Daoy (cell line): ENCODE results near the gene FAS. TPM values are rescaled to one million over a fixed set of nuclear protein-coding genes. Genes with fewer than 3 reads are reported as not detected.
"Not testable (repeated sequence)": the region's sequence is repeated elsewhere in the genome, so short reads cannot be mapped to it uniquely, and the experiment has no call there.

Experiments
- DNase-seq: peaks from one replicate; pipeline ENCODE4 v3.0.0-alpha.2; 2015; ENCODE audit warnings: low read depth
- total RNA-seq: library from RNA; depleted of rRNA; stranded (reverse); fragments of >200 nt; shearing (Covaris generic); gene quantifications from 2 replicates; pipeline ENCODE4 v1.2.3, GENCODE V29; 2014

FAS gene
- total RNA-seq, 1 experiment from 2014 or later = 5.2 TPM

DNA sequence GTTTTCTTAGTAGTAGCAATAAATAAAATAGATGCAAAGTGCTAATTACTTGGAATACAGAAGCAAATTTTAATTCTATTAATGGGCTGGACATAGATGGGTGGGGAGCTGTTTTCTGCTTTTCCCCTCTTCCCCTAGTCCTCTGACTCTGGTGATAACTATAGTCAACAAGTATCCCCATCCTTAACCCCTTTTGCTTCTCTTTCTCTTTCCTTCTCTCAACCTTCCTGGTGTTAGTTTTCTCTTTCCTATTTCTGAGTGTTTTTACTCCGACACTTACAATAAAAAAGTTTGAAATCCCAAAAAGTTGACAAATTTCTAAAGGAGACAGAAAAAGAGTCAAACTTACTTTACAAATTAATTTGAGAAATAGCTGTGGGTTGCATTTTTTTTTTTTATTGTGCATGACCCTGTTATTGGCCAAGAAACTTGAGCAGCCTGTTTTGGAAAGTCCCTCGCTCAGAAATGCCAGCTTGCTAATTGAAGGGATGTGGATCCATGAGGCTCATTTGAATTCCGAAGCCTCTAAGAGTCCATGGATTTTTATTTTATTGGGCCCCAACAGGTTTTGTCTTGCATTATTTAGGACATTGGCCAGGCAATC, 2.4 kb downstream of the FAS start:
- peak; percentile 38 for DNase-seq

DNA sequence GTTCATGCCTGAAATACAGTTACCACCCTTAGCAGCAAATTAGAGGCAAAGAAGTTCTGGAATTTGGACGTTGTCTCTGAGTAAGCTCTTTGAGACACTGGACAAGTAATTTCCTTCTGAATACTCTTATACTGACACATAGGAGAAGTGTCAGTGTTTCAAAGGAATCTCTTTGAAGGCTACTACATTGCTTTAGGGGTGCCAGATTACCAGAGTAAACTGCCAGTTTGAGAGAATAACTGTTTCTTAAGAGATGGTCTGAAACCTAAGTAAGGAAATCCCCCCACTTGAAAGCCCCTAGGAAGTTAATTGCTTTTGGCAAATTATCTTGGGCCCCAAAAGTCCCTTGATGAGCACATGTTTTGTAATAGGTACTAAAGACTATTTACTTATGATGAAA, 3.4 kb downstream of the FAS start:
- DNase-seq = peak; percentile 3

DNA sequence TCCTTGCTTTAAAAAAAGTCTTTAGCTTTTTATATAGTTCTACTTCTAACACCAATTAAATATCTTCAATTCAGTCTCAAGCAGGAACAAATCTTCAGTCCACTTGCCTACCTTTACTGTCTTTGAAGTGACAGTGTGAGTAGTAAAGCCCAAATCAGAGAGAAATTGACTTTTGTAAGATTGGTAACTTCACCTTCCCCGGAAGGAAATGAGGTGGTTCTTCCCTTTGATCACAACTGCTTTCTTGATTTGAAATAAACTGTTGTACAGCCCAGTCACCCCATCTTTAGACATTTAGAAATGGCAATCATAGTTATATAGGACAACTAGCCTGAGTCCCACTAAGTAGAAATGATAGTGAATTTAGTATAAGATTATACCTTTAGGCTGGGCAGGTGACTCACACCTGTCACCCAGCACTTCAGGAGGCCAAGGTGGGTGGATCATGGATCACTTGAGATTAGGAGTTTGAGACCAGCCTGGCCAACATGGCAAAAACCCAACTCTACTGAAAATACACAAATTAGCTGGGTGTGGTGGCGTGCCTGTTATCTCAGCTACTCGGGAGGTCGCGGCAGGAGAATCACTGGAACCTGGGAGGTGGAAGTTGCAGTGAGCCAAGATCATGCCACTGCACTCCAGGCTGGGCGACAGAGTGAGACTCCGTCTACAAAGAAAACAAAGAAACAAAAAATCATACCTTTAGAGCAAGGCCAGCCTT, 4.7 kb downstream of the FAS start:
- DNase-seq = no peak

DNA sequence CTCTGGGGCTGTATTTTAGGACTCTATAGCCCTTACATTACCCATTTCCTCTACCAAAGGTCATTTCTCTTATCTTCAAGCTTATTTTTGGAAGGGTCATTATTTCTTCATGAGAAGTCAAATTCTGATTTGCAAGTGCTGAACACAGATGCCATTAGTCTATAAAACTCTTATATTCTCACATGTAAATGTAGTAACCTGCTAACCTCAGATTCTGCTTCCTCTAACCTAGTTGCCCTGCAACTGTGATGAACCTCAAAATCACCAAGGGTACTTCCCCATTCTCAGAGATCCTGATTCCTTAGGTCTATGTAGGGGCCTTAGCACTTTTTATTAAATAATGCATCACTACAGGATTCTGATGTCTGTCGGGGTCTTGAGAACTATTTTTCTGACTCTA, 6.3 kb downstream of the FAS start:
- no peak for DNase-seq

DNA sequence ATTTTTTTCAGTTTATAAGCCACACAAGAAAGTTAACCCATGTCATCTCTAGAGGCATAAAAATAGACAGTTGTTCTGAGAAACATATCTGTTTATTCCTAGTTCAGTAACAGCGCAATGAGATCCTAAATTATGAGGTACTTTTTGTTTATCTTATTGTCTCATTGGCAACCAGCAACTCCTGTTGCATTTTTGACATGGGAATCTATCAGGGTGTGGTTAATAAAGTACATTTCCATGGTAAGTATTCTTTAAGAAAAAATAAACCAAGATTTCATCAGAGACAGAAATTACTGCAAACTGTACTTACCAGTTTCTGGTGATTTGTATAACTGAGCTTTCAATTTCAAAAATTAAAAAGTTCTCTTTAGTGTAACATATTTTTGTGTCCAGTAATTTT, 9.0 kb downstream of the FAS start:
- no peak for DNase-seq

DNA sequence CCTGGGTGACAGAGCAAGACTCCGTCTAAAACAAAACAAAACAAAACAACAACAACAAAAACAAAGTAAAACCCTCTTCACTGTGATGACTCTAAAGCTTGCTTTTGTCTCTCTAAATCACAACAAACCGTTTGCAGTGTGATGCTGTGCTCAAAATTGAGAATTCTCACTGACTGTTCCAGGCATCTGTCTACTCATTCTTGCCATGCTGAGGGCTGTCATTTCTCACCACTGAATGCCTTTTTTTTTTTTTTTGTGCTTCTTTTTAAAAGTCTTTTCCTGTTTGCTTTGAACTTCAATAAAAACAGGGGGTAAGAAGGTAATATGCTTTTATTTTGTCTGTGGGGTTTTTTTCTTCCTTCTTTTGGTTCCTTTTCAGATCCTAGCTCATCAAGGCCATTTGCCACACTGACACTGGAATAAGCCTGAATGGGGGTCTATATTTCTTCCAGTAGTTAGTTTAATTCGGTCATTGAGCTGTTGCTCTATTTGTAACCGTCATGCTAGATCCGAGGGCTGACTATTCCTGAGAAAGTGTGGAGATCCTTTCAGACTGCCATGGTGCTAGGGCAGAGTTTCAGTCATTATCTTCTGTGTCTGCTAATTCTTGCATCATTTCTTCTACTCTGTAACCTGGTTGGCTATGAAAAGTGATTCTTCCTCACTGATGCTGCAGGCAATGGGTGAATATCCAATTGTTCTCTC, 10.6 kb downstream of the FAS start:
- DNase-seq = no peak

DNA sequence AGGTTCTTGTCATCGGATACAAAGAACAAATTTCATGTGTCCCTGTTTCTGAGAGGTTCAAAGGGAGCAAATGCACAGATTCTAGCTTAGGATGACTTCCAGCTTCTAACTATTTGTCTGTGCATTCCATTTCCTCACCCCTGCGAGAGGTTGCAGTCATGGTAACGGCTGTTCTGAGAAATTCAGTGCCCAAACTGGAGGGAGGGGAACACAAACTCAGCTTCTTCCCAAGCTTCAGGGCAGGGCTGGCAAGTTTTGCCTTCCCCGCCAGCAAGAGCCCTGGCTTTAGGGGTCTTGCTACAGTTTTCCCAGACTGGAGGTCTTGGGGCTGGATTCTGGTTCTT, 11.1 kb downstream of the FAS start:
- no peak for DNase-seq

DNA sequence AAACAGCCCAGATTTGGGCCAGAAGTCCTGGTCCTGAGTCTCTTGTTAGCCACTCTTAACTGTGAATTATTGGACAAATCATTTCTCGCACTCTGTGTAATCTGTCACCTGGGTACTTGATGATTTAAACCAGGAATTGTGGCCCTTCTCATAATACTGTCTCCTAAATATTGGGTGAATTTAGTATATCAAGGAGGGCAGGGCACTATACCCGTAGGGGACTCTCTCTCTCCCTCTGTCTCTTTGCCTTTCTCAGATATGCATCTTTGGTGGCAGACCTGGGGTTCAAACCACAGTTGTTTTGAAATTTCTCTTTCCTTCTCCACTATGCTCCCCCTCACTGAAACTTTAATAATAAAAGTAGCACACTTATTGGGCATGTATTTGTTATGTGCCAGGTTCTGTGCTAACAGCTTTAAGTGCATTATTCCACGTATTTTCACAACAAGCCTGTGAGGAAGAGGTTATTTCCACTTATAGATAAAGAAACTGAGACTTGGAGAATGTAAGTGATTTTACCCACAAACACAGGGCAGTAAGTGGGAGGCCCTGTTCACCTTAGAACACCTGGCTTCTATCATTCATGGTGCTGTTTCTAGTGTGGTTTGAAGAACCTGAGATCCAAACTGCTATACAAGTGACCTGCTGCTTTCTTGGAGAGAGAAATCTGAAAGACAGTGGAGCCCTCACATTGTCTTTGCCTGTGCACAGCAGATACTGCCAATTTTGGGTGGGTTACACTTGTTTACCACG, 11.8 kb downstream of the FAS start:
- no peak for DNase-seq

DNA sequence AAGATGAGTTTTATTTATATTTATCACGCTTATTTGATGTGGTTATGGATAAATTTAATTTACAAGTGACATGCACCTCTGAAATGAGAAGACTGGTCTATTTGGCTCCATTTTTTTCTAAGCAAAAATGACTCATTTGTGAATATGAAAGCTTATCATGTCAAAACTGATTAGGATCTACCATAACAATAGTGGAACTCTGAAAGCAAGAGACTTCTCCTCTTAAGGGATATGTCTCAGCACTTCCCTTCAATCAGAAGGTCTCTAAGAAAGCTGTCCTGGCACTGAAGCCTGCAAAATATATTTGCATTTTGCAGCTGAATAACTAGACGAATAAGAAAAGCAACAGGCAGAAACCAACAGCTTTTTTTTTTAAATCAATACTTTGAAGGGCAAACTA, 12.7 kb downstream of the FAS start:
- DNase-seq = no peak

DNA sequence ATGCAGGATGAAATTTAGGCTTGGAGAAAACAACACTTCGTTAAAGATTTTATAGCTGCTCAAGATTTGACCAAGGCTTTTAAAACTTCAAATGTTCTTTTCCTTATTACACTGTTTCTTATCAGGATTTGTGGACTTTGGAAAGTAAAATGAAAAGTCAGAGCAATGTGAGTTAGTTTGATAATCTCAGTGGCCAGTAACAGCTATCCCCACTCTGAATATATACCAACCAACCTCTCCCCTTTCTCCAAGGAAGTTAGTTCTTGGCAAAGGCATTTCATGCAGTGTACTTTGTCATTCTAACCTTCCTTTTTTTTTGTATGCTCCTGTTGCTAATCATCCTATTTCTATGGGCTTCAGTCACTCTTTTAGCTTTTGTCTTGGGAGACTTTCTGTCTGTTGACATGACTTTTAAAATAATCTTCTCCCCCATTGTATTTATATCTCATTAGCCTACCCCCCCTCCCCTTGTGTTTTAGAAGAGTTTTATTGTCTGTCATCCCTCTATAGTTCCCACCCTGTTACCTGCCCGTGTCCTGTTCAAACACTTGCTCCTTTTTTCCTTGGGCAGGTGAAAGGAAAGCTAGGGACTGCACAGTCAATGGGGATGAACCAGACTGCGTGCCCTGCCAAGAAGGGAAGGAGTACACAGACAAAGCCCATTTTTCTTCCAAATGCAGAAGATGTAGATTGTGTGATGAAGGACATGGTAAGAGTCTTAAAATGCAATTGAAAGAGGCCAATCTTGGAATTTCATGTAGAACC, 16.7 kb downstream of the FAS start:
- no peak for DNase-seq

DNA sequence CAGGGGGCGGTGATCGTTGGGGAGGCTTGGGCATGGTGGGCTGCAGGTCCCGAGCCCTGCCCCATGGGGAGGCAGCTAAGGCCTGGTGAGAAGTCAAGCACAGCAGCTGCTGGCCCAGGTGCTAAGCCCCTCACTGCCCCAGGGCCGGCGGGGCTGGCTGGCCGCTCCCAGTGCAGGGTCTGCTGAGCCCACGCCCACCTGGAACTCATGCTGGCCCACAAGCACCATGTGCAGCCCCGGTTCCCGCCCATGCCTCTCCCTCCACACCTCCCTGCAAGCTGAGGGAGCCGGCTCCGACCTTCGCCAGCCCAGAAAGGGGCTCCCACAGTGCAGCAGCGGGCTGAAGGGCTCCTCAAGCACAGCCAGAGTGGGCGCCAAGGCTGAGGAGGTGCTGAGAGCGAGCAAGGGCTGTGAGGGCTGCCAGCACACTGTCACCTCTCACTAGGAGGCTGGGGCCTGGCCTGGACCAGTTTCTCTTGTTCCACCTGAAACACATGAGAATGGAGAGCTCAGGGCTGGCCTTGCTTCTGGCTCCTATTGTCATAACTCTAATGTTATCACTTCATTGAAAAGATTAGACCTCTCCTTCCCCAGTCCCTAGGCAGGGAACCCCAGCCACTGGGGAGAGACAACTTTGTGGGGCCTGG, 28.2 kb downstream of the FAS start:
- DNase-seq = not testable (repeated sequence)

DNA sequence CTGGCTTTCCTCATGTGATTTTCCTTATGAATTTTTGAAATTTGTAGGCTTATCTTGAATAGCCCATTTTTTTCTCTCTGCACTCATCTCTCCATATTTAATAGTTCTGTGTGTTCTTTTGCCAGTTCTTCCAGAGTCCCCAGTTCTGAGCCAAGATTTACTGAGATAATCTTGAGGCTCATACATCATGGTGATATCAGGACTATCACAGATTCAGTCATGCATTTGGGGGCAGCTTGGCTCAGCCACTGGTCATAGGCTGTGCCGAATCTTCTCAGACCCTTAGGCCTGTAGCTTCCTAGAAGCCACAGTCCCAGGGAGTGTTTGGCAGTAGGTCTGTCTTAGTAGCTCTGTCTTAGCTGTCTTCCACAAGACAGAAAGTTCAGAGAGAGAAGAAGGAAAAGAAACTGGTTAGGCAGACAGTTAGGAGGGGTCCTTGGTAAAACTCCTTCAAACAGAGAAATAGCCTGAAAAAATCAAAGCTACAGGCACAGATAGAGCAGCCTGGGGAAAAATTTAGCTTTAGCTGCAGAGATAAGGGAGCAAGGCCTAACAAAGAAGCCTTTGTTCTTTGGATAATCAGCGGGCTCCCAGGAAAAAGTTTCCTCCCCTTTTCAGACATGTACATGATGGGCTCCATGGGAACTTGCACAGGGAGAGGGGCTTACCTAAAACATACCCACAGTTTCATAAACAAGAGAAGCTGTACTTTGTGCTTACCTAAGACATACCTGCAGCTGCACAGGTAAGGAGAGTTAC, 29.1 kb downstream of the FAS start:
- no peak for DNase-seq

DNA sequence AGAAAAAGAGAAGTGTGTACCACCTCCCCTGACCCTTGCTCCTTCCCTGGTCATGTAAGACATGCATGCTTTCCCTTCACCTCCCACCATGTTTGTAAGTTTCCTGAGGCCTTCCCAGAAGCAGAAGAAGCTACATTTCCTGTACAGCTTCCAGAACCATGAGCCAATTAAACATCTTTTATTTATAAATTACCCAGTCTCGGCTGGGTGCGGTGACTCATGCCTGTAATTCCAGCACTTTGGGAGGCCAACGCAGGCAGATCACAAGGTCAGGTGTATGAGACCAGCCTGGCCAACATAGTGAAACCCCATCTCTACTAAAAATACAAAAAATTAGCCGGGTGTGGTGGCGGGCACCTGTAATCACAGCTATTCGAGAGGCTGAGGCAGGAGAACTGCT, 30.9 kb downstream of the FAS start:
- DNase-seq = not testable (repeated sequence)

DNA sequence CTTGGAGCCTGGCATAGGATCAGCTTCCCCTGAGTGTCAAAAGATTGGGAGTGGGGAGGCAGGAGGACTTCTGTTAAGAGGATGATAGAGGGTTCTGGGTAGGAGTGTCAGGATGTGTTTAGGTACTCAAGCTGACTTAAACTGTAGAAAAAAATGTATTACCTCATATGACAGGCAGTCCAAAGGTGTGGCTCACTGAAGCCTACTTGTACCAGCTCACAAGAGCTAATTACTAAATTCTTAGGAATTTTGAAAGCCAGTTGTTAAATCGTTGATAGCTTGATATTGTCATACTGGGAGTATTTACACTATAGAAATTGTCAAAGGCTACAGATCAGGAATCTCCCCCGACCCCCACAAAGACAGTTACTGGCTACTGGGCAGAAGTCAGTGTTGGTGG, 32.1 kb downstream of the FAS start:
- DNase-seq = no peak

DNA sequence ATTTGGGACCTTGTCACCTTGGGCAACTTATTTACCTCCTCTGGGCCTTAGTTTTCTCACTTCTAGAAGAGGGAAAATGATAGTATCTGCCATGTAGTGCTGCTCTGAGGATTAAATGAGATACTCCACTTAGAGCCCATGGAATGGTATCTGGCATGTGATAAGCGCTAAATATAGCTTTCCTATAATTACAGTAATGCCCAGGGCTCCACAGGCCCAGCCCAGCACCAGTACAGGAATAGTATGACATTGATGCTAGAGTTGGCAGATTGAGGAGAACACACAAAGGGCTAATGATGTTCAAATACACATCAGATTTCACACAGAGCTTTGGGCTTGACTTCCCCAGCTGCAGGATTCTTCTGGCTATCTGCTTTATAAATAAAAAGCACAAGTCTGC, 34.9 kb downstream of the FAS start:
- DNase-seq = no peak

DNA sequence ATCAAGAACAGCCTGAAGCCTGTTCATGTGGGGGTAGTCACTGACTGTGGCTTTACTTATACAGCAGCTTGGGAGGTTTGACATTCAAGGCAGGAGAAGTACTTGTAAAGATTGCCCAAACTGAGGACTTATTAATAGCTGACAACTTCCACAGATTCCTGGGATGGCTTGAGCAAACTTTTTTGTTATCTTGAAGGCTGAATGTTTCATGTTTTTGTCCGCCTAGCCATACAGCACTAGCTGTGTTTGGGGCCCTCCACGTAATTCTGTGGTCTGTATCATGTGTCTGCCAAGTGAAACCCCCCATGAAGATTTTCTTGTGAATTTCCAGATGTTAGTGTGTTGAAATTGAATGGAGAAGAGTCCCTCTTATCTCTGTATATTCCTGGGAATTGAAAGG, 38.6 kb downstream of the FAS start:
- no peak for DNase-seq

DNA sequence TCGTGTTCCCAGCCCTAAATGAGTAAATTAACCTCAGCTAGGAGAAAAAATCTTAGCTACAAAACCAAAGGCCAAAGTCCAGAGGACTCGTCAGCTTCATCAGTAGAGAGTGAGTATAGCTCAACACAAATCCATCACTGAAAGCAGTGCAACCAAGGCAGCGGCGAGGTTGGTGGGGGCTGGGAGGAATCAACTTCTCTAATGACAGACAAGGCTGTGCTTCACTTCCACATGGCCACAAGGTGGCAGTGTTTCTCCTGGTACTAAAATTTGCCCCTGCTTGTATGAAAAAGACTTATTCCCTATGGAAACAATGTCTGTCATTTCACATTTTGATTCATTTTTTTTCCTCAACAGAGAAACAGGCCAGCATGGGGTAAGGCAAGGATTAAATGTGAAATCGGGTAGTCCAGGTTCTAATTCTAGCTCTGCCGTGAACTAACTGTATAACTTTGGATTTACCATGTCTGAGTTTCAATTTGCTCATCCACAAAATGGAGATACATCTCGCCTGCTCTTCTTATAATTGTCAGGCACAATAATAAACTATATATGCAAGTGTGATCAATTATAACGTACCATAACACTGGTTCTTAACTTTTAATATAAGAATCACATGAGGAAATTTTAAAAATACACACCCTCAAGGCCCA, 39.3 kb downstream of the FAS start:
- peak; percentile 64 for DNase-seq

DNA sequence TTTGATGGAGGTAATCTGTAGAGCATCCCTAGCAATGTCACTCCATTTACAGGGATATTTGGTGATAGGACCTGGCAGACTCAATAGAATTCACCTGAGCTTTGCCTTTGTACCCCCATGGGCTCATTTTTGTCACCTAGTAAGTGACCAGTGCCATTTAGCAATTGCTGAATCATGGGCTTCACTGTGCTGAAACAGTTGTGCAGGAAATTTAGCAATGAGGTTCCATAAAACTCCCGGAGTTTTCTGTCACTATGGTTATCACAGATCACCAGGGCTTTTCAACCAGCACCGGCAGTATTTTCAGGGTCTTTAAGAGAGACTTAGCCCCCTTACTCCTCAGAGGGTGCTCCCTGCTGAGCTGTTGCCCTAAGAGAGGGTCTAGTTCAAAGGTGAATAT, 40.2 kb downstream of the FAS start:
- no peak for DNase-seq

DNA sequence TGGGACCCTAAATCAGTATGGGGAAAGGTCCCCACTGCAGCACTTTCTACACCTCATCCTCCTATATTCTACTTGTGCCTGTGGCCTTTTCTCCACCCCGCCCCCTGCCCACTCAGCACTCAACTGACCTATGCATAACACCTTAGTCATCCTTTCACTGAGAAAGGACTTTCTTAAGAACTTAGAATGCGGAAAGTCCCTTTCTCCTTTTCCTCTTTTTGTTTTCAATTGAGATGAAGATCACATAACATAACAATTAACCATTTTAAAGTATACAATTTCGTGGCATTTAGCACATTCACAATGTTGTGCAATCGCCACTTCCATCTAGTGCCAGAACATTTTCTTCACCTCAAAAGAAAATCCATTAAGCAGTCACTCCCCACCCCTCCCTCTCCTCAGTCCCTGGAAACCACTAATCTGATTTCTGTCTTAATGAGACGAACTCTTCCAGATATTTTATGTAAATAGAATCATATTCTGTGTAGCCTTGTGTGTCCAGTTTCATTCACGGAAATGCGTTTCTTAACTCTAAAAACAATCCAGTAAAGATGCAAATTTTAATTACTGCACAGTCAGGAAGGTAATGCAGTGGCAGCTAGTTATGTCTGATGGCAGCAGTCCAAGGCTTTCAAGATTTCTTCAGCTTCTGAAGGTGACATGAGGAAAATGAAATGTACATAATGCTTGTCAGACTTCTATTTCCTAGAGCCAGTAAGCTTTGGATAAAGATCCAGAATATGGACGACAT, 41.7 kb downstream of the FAS start:
- peak; percentile 84 for DNase-seq
